ENCODE data around the gene ZNF79. TPM values are rescaled to one million over a fixed set of nuclear protein-coding genes. Genes with fewer than 3 reads are reported as not detected.
A peak's percentile ranks its signal among the peaks of the same experiment; 100 is the strongest.

ZNF79 gene
- total RNA-seq, 1 donor from 2014 or later, result 7.4 TPM

- no peak for ATAC-seq
- intact Hi-C loops (cut with micrococcal nuclease), result no loop called here
- DNase-seq, result no peak
These were observed 58.5 kb downstream of the ZNF79 start for GRCh38 chr9:127482662-127483061.

GRCh38 chr9:127485995-127486394, 61.8 kb downstream of the ZNF79 start:
- ATAC-seq (no peak), DNase-seq (no peak)
- intact Hi-C loops (cut with micrococcal nuclease), result no loop called here

GRCh38 chr9:127488946-127489345, 64.8 kb downstream of the ZNF79 start:
- intact Hi-C loops (cut with micrococcal nuclease), result no loop called here
- DNase-seq, result no peak
- no peak for ATAC-seq

- no peak for DNase-seq
- intact Hi-C loops (cut with micrococcal nuclease), result no loop called here
- ATAC-seq, result no peak
These were observed 65.4 kb downstream of the ZNF79 start for GRCh38 chr9:127489471-127490115.

GRCh38 chr9:127490535-127491230, 66.5 kb downstream of the ZNF79 start:
- ATAC-seq (no peak), DNase-seq (no peak)
- intact Hi-C loops (cut with micrococcal nuclease), result no loop called here

GRCh38 chr9:127491516-127491915, 67.3 kb downstream of the ZNF79 start:
- DNase-seq, result no peak
- intact Hi-C loops (cut with micrococcal nuclease), result no loop called here
- ATAC-seq, result no peak

- DNase-seq (no peak), ATAC-seq (no peak)
- intact Hi-C loops (cut with micrococcal nuclease), result no loop called here
These were observed 68.4 kb downstream of the ZNF79 start for GRCh38 chr9:127492616-127493015.

GRCh38 chr9:127493592-127494303, 69.6 kb downstream of the ZNF79 start:
- intact Hi-C loops (cut with micrococcal nuclease), result no loop called here
- ATAC-seq, result peak; percentile 84
- peak; percentile 81 for DNase-seq

- DNase-seq, result no peak
- peak; percentile 73 for ATAC-seq
These were observed 70.1 kb downstream of the ZNF79 start for GRCh38 chr9:127494304-127494702.

More at GRCh38 chr9:127494304-127494702, 70.1 kb downstream of the ZNF79 start:
- intact Hi-C loops (cut with micrococcal nuclease), result no loop called here

Other genes starting within 250 kb of the ZNF79 start
- gene GARNL3, start 159.6 kb upstream of the ZNF79 start, total RNA-seq, result 17.3 TPM
- gene SLC2A8, start 27.2 kb upstream of the ZNF79 start, total RNA-seq, result 18.6 TPM
- gene RPL12, start 27.0 kb downstream of the ZNF79 start, total RNA-seq, result 637 TPM
- 52.0 TPM for gene LRSAM1, start 27.1 kb downstream of the ZNF79 start, total RNA-seq
- 49.4 TPM for gene STXBP1, start 187.9 kb downstream of the ZNF79 start, total RNA-seq